GM18508 (cell line): ENCODE results near the gene YPEL3.

Experiments
- ATAC-seq: cut with Tn5 transposase; IDR thresholded peaks from one replicate; pipeline ENCODE4 v1.9.1; 2021; ENCODE audit warnings: moderate number of reproducible peaks; ENCODE audit not compliant: insufficient read depth, unreplicated experiment

The YPEL3 gene

GRCh38 chr16:30091474-30092372 is 4.3 kb downstream of the YPEL3 start, which contains the start of gene TBX6:
TBX6 (minus strand) TSS chr16:30091924; CDS start chr16:30091193, 731 bp downstream.
- no peak for ATAC-seq

DNA sequence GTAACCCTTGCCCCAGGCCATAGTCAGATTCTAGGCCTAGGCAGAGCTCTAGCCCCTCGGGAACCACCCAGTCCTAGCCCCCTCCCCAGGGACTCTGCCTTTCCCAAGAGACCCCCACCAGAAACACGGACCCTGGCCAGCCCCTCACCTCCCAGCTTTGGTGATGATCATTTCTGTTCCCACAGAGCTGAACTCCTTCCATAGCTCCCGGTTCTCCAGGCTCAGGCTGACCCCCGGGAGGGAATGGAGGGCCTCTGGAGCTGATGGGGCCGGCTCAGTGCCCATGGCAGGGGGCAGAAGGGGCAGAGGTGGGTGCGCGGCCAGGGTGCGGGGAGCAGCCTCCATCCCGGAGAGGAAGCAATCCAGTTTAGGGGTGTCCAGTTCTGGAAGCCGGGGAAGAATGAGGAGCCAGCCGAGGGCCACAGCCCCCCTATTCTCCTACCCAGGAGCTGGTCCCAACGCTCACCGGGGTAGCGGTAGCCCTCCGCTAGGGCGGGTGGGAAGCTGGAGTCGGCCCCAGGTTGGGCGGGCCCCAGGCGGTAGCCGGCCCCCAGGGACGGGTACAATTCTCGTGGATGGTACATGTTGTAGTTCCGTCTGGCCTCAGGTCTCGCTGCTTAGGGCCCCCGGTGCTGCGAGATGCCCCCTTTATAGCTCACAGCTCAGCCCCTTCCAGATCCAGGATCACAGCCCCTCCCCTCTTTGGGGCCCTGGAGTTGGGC is 5.2 kb downstream of the YPEL3 start:
- ATAC-seq: no peak

- ATAC-seq: no peak
Measured at GRCh38 chr16:30088832-30089624, 7.0 kb downstream of the YPEL3 start.

DNA sequence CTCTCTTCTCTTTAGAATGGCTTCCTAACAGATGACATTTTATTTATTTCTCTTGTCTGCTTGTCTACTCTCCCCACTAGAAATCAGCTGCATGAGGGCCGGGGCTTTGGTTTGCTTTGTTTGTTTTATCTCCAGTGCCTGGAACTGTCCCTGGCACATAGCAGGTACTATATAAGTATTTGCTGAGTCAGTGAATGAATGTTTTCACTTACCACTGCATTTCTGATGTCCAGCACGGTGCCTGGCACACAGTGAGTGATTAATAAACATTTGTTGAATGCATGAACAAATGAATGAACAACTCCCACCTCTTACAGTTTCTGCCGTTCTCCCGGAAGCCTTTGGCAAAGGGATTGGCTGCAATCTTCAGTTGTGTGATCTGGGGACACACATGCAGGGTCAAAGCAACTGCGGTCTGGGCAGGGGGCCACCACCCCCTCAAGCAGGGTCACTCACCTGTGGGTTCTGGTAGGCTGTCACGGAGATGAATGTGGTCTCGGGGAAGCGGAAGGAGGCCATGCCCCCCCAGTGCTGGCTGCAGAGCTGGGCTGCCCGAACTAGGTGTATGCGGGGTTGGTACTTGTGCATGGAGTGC is 7.7 kb downstream of the YPEL3 start:
- no peak for ATAC-seq

GRCh38 chr16:30087181-30087898 is 8.7 kb downstream of the YPEL3 start:
- ATAC-seq: no peak

DNA sequence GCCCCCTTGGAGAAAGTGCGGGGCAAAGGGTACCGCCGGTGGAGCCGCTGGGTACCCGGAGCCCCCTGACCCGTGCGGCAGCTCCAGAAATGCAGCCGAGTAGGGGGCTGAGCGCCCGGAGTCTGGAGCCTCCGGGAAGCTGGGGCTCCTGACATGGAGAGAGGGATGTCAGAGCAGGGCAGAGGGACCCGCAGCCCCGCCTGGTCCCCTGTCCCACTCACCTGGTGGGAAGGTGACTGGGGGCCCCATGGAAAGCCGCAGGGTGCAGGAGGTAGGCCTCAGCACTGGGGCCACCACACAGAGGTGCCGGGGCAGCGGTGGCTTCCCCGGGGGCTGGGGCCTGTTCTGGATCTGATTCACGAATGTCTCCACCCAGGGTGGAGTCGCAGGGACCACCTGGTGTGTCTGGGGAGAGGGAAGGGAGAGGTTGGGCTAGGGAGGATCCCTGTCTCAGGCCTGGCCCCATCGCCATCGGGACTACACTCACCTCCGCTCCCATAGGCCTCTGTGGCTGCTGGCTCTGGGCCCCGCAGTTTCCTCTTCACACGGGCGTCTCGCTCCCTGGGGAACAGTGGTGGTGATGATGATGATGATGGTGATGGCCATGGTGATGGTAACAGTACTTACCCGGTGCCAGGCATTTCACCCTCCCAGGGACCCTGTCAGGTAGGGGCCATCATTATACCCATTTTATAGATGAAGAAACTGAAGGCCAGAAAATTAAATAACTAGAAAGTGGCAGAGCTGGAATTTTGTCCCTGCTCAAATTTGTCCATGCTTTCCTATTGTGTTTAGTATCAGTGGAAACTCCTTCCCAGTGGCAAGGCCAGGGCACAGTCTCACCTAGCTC is 9.5 kb downstream of the YPEL3 start:
- no peak for ATAC-seq

- ATAC-seq: no peak
Measured at GRCh38 chr16:30085820-30086219, 10.2 kb downstream of the YPEL3 start.

DNA sequence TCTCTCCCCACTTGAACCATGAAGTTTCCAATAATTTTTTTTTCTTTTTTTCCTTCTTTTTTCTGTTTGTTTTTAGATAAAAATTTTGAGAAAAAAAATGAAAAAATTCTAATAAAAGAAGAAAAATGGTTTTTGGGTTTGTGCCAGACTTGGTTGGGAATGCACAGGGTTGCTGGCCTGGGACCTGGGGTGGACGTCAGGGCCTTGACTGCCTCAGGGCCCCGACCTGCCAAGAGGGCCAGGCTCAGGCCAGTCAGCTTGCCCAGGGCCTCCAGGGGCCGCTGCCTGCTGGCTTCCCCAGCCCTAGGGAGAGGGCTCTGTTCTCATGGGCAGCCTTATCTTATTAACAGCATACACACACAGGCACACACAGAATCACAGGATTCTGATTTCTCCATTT is 10.8 kb downstream of the YPEL3 start:
- no peak for ATAC-seq

DNA sequence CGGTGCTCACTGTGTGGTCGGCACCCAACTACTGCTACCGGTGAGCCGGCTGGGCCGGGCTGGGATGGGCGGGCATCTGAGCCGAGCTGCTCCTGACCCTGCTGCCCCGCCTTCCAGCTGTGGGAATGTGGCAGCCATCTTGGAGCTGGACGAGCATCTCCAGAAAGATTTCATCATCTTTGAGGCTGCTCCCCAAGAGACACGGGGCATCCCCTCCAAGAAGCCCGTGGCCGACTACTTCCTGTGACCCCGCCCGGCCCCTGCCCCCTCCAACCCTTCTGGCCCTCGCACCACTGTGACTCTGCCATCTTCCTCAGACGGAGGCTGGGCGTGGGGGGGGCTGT is 11.2 kb downstream of the YPEL3 start:
- no peak for ATAC-seq

DNA sequence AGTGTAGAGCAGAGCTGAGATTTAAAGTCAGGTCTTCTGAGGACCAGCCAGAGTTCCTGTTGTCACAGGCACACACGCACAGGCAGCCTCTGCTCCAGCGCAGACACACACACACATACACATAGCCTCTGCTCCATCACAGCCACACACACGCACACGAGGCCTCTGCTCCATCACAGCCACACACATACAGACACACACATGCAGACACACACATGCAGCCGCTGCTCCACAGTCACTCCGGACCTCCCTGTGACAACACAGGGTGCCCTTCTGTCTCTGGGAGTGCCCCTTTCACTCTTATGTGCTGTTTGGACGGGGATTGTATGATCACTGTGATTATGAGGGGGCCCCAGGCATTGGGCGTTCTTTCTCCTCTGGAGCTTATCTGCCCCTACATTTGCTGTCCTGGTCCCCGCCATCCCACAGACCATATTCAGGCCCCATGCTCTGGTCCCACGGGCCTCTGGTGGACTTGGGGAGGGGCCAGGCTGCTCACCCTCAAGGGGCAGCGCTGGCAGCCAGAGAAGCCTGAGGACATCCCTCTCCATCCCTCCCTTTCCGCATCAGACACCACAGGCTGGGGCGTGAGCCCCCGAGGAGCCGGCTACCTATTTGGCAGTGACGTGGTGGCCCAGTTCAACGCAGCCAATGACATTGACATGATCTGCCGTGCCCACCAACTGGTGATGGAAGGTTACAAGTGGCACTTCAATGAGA is 11.8 kb downstream of the YPEL3 start:
- ATAC-seq: no peak

GRCh38 chr16:30083216-30084055 is 12.6 kb downstream of the YPEL3 start:
- no peak for ATAC-seq

DNA sequence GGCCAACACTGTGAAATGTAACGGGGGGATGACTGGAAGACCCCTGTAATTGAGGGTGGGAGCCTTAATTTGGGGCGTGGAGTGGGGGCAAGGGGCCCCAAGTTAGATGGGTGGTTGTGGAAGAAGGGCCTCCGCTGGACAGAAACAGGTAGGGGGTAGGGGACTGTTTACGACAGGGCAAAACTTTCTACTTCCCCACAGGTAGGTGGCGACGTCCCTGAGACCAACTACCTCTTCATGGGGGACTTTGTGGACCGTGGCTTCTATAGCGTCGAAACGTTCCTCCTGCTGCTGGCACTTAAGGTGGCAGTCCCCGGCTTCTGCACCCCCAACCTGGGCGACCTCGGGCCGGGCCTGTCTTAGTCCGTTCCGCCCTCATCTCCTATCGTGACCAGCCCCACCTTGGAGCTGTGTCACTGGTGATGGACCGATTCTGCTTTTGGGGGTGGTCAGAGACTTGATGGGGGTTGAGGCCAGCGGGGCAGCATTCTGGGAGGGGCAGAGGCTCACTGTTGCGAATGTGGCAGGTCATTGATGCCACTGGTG is 13.4 kb downstream of the YPEL3 start:
- no peak for ATAC-seq

DNA sequence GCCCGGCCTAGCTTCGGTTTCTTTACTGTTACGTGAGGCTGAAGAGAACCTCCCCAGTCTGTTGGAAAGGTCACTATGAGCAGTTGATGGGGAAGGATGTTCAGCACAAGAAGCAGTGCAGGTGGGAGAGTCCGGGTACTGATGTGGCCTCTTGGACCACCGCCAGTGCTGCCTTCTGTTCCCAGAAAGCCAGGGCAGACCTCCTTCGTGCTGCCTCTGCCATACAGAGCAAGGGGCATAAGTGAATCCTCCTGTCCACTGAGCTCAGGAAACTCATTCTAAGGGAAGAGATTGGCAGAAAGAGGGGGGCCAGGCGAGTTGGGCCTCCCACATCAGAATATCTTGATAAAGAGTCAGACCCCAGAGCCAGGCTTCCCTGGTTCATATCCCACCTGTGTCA is 16.5 kb downstream of the YPEL3 start:
- no peak for ATAC-seq

DNA sequence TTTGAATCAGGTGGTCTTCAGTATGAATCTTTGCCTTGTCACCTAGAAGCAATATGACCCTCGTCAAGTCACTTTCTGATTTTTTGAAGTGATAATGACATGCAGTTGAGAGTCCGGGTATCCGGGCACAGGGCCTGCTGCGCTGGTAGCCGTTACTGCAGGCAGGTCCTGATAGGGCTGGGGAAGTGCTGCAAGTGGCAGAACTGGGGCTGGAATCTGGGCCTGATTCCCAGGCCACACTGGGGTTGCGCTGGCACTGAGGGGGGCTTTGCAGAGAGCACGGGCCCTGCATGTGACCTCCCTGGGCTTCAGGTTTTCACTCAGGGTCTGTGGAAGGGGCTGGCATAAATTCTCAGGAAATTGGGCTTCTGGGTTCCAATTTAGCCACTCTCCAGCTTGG is 17.3 kb downstream of the YPEL3 start:
- no peak for ATAC-seq

DNA sequence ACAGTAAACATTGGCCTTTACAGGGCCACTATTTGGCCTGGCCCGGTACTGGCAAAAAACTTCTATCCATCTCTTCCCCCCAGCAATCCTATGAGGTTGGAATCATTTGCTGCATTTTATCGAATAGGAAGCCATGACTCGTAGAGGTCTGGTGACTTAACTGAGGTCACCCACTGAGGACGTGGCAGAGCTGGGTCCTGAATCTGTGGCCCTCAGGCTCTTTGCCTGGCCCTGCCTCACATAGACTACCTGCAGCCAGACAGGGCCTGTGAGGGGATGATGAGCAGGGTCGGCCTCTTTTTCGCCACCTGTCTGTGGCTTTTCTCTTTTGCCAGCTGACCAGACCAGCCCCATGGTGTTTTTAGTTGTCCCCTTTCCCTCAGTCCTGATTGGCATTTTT is 18.4 kb downstream of the YPEL3 start:
- ATAC-seq: no peak

GRCh38 chr16:30076276-30076791 is 19.7 kb downstream of the YPEL3 start:
- no peak for ATAC-seq
